Measurements from ENCODE around the gene TTL. TPM values are rescaled to one million over a fixed set of nuclear protein-coding genes. Genes with fewer than 3 reads are reported as not detected.

TTL gene
- total RNA-seq, 1 experiment from 2014 or later, result 31.8 TPM

DNA sequence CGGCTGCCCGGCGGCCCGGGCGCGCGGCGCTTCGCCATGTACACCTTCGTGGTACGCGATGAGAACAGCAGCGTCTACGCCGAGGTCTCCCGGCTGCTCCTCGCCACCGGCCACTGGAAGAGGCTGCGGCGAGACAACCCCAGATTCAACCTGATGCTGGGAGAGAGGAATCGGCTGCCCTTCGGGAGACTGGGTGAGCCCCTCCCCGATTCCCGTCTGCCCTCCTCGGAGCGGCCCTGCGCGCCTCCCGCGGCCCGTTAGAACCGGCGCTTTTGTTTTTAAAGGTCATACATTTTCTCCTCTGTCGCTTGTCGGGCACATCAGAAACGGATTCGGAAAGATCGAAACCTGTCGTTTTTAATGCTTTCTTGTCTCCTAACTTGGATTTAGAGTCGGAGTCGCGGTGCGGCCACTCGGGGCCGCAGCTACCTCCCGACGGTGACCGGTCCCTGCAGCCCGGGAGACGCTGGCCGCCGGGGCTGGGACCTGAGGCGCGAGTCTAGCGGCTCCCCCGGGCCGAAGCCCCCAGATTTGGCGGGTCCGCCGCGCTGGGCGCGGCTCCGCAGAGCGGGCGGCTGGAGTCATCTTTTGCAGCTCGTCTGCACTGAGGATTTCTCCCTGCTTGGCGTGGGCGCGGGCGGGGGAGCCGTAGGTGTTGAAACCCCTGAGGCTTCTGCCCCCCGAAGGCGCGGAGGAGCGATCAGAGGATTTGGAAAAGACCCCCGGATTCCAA is 519 bp downstream of the TTL start:
- H3K4me3 Mint-ChIP-seq (ENCODE audit: low read depth, unreplicated experiment), result peak overlapping the region; percentile 80
- H3K27me3 Mint-ChIP-seq (ENCODE audit: unreplicated experiment), result no peaks in the 10 kb centered on the region
- peak; percentile 34 for DNase-seq
- TF ChIP-seq, protein P1, sequence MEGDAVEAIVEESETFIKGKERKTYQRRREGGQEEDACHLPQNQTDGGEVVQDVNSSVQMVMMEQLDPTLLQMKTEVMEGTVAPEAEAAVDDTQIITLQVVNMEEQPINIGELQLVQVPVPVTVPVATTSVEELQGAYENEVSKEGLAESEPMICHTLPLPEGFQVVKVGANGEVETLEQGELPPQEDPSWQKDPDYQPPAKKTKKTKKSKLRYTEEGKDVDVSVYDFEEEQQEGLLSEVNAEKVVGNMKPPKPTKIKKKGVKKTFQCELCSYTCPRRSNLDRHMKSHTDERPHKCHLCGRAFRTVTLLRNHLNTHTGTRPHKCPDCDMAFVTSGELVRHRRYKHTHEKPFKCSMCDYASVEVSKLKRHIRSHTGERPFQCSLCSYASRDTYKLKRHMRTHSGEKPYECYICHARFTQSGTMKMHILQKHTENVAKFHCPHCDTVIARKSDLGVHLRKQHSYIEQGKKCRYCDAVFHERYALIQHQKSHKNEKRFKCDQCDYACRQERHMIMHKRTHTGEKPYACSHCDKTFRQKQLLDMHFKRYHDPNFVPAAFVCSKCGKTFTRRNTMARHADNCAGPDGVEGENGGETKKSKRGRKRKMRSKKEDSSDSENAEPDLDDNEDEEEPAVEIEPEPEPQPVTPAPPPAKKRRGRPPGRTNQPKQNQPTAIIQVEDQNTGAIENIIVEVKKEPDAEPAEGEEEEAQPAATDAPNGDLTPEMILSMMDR (IDR thresholded peaks at IDR 0.05; ENCODE audit: unreplicated experiment), result no peak
- CTCF ChIA-PET, result no interaction called here
- H3K9me3 Mint-ChIP-seq (ENCODE audit: low read depth, unreplicated experiment), result no peaks in the 10 kb centered on the region
- peak overlapping the region; percentile 15 for H3K27ac Mint-ChIP-seq (ENCODE audit: unreplicated experiment)
- no TSS peak for BruUV-seq (replicated peaks)
- H3K4me1 Mint-ChIP-seq (ENCODE audit: low read depth, unreplicated experiment), result peaks cover 23% of the 10 kb centered on the region
- H3K36me3 Mint-ChIP-seq (ENCODE audit: insufficient read depth, unreplicated experiment), result peaks cover 36% of the 10 kb centered on the region
- intact Hi-C loops (cut with micrococcal nuclease; ENCODE audit: unreplicated experiment), result loop anchor here (10.0 kb wide), 1 partner anchor 102 kb away; the partner anchor contains the start of gene CHCHD5

DNA sequence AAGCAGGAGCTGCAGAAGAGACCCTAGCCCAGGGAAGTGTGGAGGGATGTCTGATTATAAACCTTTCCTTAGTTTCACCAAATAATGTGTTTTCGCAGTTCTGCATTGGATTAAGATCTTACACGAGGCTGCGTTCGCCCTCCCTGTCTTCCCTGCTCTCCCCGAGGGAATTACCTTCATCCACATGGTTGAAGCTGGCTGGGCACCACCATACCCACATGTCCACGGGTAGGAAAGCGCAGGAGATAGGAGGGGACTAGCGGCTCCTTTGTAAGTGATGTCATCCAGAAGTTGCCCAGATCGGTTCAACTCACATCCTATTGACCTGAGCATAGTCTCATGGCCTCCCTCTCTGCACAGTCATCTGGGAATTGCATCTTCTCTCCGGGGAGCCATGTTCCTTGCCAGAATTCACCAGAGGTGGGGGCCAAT is 1.1 kb downstream of the TTL start:
- Mint-ChIP-seq H3K27ac (ENCODE audit: unreplicated experiment) (peak overlapping the region; percentile 15), H3K4me3 (ENCODE audit: low read depth, unreplicated experiment) (peak overlapping the region; percentile 80), H3K27me3 (ENCODE audit: unreplicated experiment) (no peaks in the 10 kb centered on the region), H3K36me3 (ENCODE audit: insufficient read depth, unreplicated experiment) (peaks cover 36% of the 10 kb centered on the region), H3K9me3 (ENCODE audit: low read depth, unreplicated experiment) (no peaks in the 10 kb centered on the region), H3K4me1 (ENCODE audit: low read depth, unreplicated experiment) (peaks cover 23% of the 10 kb centered on the region)
- TF ChIP-seq, protein P1 (IDR thresholded peaks at IDR 0.05; ENCODE audit: unreplicated experiment), result no peak
- intact Hi-C loops (cut with micrococcal nuclease; ENCODE audit: unreplicated experiment), result loop anchor here (10.0 kb wide), 1 partner anchor 102 kb away; the partner anchor contains the start of gene CHCHD5
- CTCF ChIA-PET, result no interaction called here
- no TSS peak for BruUV-seq (replicated peaks)
- DNase-seq, result peak; percentile 7

DNA sequence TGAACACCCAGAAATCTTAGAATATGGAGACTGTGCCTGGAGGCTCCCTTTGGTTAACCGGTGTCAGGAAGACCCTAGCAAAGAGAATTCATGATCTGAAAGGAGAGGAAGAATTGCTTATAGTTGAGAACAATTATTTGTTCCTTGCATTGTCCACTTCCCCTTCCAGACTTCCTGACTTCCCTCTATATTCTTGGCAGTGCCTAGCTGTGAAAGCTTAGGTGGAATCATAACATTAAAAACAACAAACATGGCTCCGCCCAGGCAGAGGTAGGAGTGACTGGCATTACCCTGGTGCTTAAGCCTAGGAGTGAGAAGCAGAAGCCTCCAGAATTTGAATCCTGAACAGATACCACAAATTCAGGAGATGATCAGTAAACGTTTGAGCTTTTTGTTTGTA is 1.9 kb downstream of the TTL start:
- intact Hi-C loops (cut with micrococcal nuclease; ENCODE audit: unreplicated experiment), result loop anchor here (10.0 kb wide), 1 partner anchor 101 kb away; the partner anchor contains the start of gene CHCHD5
- CTCF ChIA-PET, result no interaction called here
- H3K9me3 Mint-ChIP-seq (ENCODE audit: low read depth, unreplicated experiment), result no peaks in the 10 kb centered on the region
- TF ChIP-seq, protein P1 (IDR thresholded peaks at IDR 0.05; ENCODE audit: unreplicated experiment), result no peak
- no peaks in the 10 kb centered on the region for H3K27me3 Mint-ChIP-seq (ENCODE audit: unreplicated experiment)
- no TSS peak for BruUV-seq (replicated peaks)
- peaks cover 23% of the 10 kb centered on the region for H3K4me1 Mint-ChIP-seq (ENCODE audit: low read depth, unreplicated experiment)
- H3K4me3 Mint-ChIP-seq (ENCODE audit: low read depth, unreplicated experiment), result peak overlapping the region; percentile 80
- no peak overlapping the region for H3K27ac Mint-ChIP-seq (ENCODE audit: unreplicated experiment)
- peaks cover 36% of the 10 kb centered on the region for H3K36me3 Mint-ChIP-seq (ENCODE audit: insufficient read depth, unreplicated experiment)
- DNase-seq, result no peak

DNA sequence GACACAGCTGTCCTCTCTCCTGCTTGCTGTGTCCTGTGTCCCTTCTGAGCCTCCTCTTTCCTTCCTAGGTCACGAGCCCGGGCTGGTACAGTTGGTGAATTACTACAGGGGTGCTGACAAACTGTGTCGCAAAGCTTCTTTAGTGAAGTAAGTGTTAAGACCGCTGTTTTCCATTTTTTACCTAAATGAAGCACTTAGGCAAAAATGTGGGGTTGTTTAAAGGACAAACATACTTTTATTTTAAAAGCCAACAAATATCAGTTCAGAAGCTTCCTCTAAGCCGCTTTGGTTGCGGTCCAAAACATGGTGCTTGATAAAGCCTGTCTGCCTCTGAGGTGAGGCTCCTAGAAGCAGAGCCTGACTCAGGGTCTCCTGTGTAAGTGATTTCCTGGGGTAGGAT is 3.9 kb downstream of the TTL start:
- Mint-ChIP-seq H3K9me3 (ENCODE audit: low read depth, unreplicated experiment) (no peaks in the 10 kb centered on the region), H3K27me3 (ENCODE audit: unreplicated experiment) (no peaks in the 10 kb centered on the region), H3K36me3 (ENCODE audit: insufficient read depth, unreplicated experiment) (peaks cover 29% of the 10 kb centered on the region), H3K4me3 (ENCODE audit: low read depth, unreplicated experiment) (no peak overlapping the region), H3K4me1 (ENCODE audit: low read depth, unreplicated experiment) (peaks cover 16% of the 10 kb centered on the region), H3K27ac (ENCODE audit: unreplicated experiment) (no peak overlapping the region)
- intact Hi-C loops (cut with micrococcal nuclease; ENCODE audit: unreplicated experiment), result loop anchor here (10.0 kb wide), 1 partner anchor 99 kb away; the partner anchor contains the start of gene CHCHD5
- no TSS peak for BruUV-seq (replicated peaks)
- CTCF ChIA-PET, result no interaction called here
- TF ChIP-seq, protein P1 (IDR thresholded peaks at IDR 0.05; ENCODE audit: unreplicated experiment), result no peak
- no peak for DNase-seq
